ENCODE measurements around the gene MAP4K1. TPM values are rescaled to one million over a fixed set of nuclear protein-coding genes. Genes with fewer than 3 reads are reported as not detected.
"Not testable (repeated sequence)": the region's sequence is repeated elsewhere in the genome, so short reads cannot be mapped to it uniquely, and the experiment has no call there.

MAP4K1 gene
- total RNA-seq, 1 experiment from 2014 or later = 8.2 TPM

- H3K27me3 ChIP-seq (ENCODE audit: control insufficient read depth, insufficient read depth, low read length) = no peaks in the 10 kb centered on the region
- H3K36me3 ChIP-seq (replicated peaks; ENCODE audit: control insufficient read depth, insufficient read depth, low read length) = no peaks in the 10 kb centered on the region
- DNase-seq = peak; percentile 32
- no peak overlapping the region for H3K4me3 ChIP-seq (ENCODE audit: insufficient read depth, low read depth, low read length)
Observed at GRCh38 chr19:38642176-38642575, 24.4 kb upstream of the MAP4K1 start.

- Histone ChIP-seq H3K36me3 (replicated peaks; ENCODE audit: control insufficient read depth, insufficient read depth, low read length) (peaks cover 7% of the 10 kb centered on the region), H3K27me3 (ENCODE audit: control insufficient read depth, insufficient read depth, low read length) (no peaks in the 10 kb centered on the region), H3K4me3 (ENCODE audit: insufficient read depth, low read depth, low read length) (no peak overlapping the region)
- no peak for DNase-seq
Observed at GRCh38 chr19:38640368-38640767, 22.6 kb upstream of the MAP4K1 start.

- no peak for DNase-seq
- Histone ChIP-seq H3K36me3 (replicated peaks; ENCODE audit: control insufficient read depth, insufficient read depth, low read length) (peaks cover 14% of the 10 kb centered on the region), H3K27me3 (ENCODE audit: control insufficient read depth, insufficient read depth, low read length) (no peaks in the 10 kb centered on the region), H3K4me3 (ENCODE audit: insufficient read depth, low read depth, low read length) (no peak overlapping the region)
Observed at GRCh38 chr19:38639679-38640078, 21.9 kb upstream of the MAP4K1 start.

GRCh38 chr19:38638461-38638860, 20.7 kb upstream of the MAP4K1 start:
- Histone ChIP-seq H3K36me3 (replicated peaks; ENCODE audit: control insufficient read depth, insufficient read depth, low read length) (peaks cover 14% of the 10 kb centered on the region), H3K27me3 (ENCODE audit: control insufficient read depth, insufficient read depth, low read length) (no peaks in the 10 kb centered on the region), H3K4me3 (ENCODE audit: insufficient read depth, low read depth, low read length) (no peak overlapping the region)
- no peak for DNase-seq

GRCh38 chr19:38635483-38636399, 18.0 kb upstream of the MAP4K1 start:
- no peaks in the 10 kb centered on the region for H3K27me3 ChIP-seq (ENCODE audit: control insufficient read depth, insufficient read depth, low read length)
- no peak overlapping the region for H3K4me3 ChIP-seq (ENCODE audit: insufficient read depth, low read depth, low read length)
- peaks cover 21% of the 10 kb centered on the region for H3K36me3 ChIP-seq (replicated peaks; ENCODE audit: control insufficient read depth, insufficient read depth, low read length)
- no peak for DNase-seq

- peak; percentile 91 for DNase-seq
- peaks cover 21% of the 10 kb centered on the region for H3K36me3 ChIP-seq (replicated peaks; ENCODE audit: control insufficient read depth, insufficient read depth, low read length)
- no peak overlapping the region for H3K4me3 ChIP-seq (ENCODE audit: insufficient read depth, low read depth, low read length)
- no peaks in the 10 kb centered on the region for H3K27me3 ChIP-seq (ENCODE audit: control insufficient read depth, insufficient read depth, low read length)
Observed at GRCh38 chr19:38634757-38635482, 17.2 kb upstream of the MAP4K1 start.

- no peaks in the 10 kb centered on the region for H3K27me3 ChIP-seq (ENCODE audit: control insufficient read depth, insufficient read depth, low read length)
- DNase-seq = no peak
- H3K4me3 ChIP-seq (ENCODE audit: insufficient read depth, low read depth, low read length) = no peak overlapping the region
- peaks cover 27% of the 10 kb centered on the region for H3K36me3 ChIP-seq (replicated peaks; ENCODE audit: control insufficient read depth, insufficient read depth, low read length)
Observed at GRCh38 chr19:38632476-38633213, 14.9 kb upstream of the MAP4K1 start.

GRCh38 chr19:38631811-38632475, 14.2 kb upstream of the MAP4K1 start:
- not testable (repeated sequence) for H3K27me3 ChIP-seq (ENCODE audit: control insufficient read depth, insufficient read depth, low read length); DNase-seq; H3K4me3 ChIP-seq (ENCODE audit: insufficient read depth, low read depth, low read length)
- H3K36me3 ChIP-seq (replicated peaks; ENCODE audit: control insufficient read depth, insufficient read depth, low read length) = peaks cover 30% of the 10 kb centered on the region

- H3K4me3 ChIP-seq (ENCODE audit: insufficient read depth, low read depth, low read length); H3K27me3 ChIP-seq (ENCODE audit: control insufficient read depth, insufficient read depth, low read length); DNase-seq: not testable (repeated sequence)
- H3K36me3 ChIP-seq (replicated peaks; ENCODE audit: control insufficient read depth, insufficient read depth, low read length) = peaks cover 33% of the 10 kb centered on the region
Observed at GRCh38 chr19:38631301-38631700, 13.5 kb upstream of the MAP4K1 start.

GRCh38 chr19:38629568-38629967, 11.8 kb upstream of the MAP4K1 start:
- Histone ChIP-seq H3K36me3 (replicated peaks; ENCODE audit: control insufficient read depth, insufficient read depth, low read length) (peaks cover 29% of the 10 kb centered on the region), H3K27me3 (ENCODE audit: control insufficient read depth, insufficient read depth, low read length) (no peaks in the 10 kb centered on the region), H3K4me3 (ENCODE audit: insufficient read depth, low read depth, low read length) (no peak overlapping the region)
- DNase-seq = no peak

GRCh38 chr19:38626401-38626800, 8.6 kb upstream of the MAP4K1 start:
- peaks cover 36% of the 10 kb centered on the region for H3K36me3 ChIP-seq (replicated peaks; ENCODE audit: control insufficient read depth, insufficient read depth, low read length)

GRCh38 chr19:38624822-38625221, 7.1 kb upstream of the MAP4K1 start:
- Histone ChIP-seq H3K4me3 (ENCODE audit: insufficient read depth, low read depth, low read length) (no peak overlapping the region), H3K27me3 (ENCODE audit: control insufficient read depth, insufficient read depth, low read length) (no peaks in the 10 kb centered on the region), H3K36me3 (replicated peaks; ENCODE audit: control insufficient read depth, insufficient read depth, low read length) (peaks cover 42% of the 10 kb centered on the region)
- DNase-seq = no peak

More at GRCh38 chr19:38626401-38626800, 8.6 kb upstream of the MAP4K1 start:
- Histone ChIP-seq H3K27me3 (ENCODE audit: control insufficient read depth, insufficient read depth, low read length) (no peaks in the 10 kb centered on the region), H3K4me3 (ENCODE audit: insufficient read depth, low read depth, low read length) (no peak overlapping the region)
- no peak for DNase-seq

GRCh38 chr19:38619361-38620174, 1.8 kb upstream of the MAP4K1 start:
- DNase-seq = no peak
- no peaks in the 10 kb centered on the region for H3K27me3 ChIP-seq (ENCODE audit: control insufficient read depth, insufficient read depth, low read length)
- H3K4me3 ChIP-seq (ENCODE audit: insufficient read depth, low read depth, low read length) = peak overlapping the region; percentile 98
- peaks cover 19% of the 10 kb centered on the region for H3K36me3 ChIP-seq (replicated peaks; ENCODE audit: control insufficient read depth, insufficient read depth, low read length)
